Measurements from ENCODE around the gene PAX2.
"Not testable (repeated sequence)": the region's sequence is repeated elsewhere in the genome, so short reads cannot be mapped to it uniquely, and the experiment has no call there.

PAX2 gene

DNA sequence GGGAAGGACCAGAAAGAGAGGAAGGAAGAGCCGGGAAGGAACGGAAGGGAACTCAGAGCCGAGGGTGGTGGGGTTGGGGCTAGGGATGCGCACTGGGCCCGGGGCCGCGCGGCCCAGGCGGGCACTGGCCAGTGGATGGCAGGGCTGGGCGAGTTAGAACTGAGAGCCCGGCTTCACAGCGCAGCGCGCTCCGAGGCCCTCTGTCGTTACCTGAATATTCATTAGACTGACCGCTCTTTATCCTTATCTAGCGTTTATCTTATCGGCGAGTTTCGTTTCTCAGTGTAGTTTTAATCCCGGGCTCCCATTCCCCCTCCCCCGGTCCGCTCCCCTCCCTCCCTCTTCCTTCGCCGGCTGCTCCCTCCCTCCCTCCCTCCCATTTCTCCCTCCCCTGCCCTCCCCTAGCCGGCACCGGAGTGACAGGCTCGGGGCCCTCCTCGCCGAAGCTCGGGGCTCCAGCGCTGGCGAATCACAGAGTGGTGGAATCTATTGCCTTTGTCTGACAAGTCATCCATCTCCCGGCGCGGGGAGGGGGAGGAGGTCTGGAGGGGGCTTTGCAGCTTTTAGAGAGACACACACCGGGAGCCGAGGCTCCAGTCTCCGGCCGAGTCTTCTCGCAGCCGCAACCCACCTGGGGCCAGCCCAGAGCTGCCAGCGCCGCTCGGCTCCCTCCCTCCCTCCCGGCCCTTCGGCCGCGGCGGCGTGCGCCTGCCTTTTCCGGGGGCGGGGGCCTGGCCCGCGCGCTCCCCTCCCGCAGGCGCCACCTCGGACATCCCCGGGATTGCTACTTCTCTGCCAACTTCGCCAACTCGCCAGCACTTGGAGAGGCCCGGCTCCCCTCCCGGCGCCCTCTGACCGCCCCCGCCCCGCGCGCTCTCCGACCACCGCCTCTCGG lies at the start of gene PAX2:
Gene PAX2 (plus strand): TSS at position 596 of the 895 bp plus-strand sequence. CDS start 679 bp downstream, outside the sequence.
- no peak for DNase-seq

DNA sequence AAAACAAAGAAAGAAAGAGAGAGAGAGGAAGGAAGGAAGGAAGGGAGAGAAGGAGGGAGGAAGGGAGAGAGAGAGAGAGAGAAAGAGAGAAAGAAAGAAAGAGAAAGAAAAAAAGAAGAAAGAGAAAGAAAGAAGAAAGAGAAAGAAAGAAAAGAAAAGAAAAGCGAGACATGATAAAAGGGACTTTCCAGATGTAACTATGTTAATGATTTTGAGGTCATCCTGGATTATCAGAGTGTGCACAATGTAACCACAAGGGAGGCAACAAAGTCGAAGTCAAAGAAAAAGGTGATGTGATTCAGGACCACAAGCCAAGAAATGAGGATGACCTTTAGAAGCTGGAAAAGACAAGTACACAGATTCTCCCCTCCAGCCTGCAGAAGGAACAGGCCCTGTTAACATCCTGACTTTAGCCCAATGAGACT lies 48.9 kb upstream of the PAX2 start:
- no peak for DNase-seq

DNA sequence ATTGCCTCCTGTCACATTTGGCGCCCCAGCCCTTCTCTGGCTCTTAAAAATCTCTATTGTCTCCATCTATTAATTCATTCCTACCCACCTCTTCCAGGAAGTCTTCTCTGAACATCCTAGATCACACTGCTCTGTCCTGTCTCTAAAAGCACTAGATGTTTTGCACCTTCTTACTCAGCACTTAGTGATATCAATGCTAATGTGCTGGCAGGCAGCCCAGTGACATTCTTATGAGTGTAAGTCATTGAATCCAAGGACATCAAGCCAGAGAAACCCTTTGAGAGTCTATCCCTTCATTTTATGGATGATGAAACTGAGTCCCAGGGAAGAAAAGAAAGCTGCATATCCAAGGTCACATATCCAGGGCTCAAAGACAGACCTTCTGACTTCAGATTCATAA lies 48.3 kb upstream of the PAX2 start:
- no peak for DNase-seq

DNA sequence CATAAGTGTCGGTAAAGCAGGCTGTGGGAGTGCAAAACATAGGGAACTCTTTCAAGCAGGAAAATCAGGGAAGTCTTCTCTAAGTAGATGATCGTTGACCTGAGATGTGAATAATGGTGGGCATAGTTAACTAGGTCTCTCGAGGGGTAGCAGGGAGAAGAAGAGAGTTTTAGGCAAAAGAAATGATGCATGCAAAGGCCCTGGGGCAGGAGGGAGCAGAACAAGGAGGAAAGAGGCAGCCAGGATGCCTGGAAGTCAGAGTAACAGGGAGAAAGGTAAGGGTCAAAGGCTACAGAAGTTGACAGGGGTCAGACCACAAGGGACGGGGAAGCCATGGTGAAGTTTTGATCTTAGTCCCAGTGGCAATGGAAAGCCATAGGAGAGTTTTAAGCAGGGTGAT lies 47.8 kb upstream of the PAX2 start:
- no peak for DNase-seq

DNA sequence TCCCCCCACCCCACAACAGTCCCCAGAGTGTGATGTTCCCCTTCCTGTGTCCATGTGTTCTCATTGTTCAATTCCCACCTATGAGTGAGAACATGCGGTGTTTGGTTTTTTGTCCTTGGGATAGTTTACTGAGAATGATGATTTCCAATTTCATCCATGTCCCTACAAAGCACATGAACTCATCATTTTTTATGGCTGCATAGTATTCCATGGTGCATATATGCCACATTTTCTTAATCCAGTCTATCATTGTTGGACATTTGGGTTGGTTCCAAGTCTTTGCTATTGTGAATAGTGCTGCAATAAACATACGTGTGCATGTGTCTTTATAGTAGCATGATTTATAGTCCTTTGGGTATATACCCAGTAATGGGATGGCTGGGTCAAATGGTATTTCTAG lies 43.7 kb upstream of the PAX2 start:
- DNase-seq = not testable (repeated sequence)

DNA sequence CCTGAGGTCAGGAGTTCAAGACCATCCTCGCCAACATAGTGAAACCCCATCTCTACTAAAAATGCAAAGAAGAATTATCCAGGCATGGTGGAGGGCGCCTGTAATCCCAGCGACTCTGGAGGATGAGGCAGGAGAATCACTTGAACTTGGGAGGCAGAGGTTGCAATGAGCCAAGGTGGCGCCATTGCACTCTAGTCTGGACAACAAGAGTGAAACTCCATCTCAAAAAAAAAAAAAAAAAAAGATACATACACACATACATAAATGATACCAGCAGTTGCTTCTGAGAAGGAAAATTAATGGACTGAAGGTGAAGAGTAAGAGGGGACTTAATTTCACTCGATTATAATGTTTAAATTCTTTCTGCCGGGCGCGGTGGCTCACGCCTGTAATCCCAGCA lies 40.2 kb upstream of the PAX2 start:
- no peak for DNase-seq

DNA sequence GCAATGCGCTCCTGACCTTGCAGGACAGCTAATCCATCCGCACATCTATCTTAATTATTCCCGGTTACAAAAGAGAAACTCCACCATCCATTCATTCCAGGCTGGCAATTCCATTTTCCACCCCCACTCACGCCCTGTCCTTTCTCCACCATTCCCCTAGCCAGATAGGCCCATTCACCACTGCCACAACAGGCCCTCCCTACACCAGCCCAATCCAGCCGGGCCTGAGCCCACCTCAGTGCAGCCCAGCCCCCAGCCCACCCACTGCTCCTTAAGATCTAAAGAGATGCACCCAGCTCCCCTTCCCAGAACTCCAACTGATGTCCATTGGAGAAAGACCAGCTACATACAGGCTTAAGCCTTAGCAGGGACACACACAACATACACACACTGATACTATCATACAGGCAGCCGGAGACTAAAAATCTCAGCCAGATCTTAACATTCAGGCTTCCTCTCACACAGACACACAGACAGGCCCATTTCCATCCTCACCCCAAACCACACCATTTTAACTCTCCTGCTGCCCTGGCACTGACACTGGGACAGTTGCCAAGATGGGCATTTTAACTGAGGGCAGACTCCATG lies 38.0 kb upstream of the PAX2 start:
- no peak for DNase-seq

DNA sequence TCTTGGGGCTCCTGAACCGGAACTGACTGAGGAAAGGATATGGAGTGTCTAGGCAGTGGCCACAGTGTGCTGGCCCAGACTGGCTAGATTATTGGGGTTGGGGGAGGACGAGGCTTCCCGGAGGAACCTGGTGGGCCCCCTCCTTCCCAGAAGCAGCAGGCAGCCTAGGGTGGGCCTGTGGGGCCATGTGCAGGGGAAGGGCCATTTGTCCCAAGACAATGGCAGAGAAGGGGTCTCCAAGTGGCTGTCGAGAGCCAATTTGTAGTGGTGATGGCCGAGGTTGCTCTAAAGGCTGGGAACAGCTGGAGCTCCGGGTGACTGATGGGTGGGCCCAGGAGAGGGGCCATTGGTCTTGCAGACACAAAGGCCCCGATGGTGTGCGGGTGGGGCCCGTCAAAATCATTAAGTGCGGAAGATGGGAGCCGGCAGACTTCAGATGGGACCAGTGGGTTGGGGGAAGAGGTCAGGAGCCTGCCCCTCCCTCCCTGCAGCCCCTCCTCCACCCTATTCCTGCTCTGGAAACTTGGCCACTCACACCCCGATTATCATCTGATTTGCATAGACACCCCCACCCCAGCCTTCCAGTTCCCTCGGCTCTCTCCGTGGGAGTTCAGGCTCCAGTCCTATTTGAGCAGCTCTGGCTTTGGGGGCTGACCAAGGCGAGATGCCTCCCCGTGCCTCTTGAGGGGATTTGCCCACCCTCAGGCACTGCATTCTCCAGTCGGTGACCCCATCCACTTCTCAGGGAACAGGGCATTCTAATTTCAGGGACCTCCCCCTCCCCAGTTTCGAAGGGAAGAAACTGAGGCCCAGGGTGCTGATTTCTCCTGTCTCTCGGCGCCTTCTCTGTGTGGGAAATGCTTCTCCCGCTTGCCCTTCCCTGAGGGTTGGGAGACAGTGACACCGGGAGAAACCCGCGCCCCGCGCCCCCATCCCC lies 36.0 kb upstream of the PAX2 start:
- DNase-seq = no peak

DNA sequence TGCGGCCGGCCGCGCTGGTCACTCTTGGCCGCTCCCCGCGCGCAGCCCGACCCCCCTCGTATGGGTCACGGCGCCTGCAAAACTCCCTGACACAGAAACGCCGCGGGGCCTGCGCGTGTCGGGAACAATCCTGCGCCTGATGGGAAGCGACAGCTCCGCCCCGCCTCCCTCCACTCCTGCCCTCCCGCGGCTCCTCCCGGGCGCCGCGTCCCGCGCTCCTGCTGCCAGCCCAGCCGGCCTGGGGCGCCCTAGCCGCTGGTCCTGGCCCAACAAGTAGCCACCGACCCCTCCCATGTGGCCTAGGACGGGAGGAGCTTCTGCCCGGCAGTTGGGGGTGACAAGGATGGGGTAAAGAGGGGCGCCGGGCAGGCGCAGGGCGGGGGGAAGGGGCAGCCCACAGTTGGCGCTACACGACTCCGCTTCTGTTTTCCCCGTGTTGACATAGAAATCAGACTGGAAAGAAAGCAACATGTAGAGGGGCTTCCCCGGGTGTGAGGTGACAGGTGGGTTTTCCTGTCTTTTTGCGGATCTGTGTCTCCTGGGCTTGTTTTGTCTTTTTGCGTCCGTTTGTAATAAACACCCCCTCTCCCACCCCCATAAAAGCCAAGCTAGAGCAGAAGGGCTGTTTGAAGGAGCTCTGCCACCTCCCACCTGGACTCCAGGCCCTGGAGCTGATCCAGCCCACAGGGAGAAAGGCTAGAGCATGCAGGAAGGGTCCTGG lies 35.1 kb upstream of the PAX2 start:
- no peak for DNase-seq

DNA sequence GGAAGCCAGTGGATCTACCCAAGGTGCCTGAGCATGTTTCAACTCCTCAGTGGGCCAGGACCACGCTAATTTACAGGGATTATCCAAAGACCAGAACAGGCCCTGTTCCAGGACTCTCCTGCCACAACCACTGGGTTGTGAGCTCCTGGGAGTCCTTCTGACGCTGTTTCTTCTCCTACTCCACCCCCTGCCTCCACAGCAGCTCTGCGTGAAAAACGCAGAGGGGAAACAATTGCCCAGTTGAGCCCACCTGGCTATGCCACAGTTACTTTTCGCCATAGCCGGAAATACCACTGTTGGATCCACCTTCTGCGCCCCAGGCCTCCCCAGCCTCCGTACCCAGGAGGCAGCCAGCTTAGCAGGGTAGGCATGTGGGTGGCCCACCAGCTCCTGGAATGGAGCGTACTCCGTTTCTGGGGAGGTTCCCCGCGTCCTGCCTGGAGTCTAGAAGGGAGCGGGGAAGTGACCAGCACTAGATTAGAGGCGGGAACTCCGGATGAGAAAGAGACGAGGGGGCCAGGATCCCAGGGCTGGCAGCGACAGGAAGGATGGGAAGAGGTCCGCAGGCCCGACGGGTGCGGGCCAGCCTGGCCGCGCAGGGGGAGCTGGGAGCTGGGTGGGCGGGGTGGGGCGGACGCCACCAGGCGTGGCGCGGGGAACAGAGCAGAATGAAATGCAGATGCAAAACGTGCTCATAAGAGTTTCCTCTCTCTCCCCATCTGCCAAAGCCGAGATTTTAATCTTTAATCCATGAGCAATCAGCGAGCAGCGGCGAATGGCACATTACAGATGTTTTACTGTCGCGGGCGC lies 32.1 kb upstream of the PAX2 start:
- no peak for DNase-seq

DNA sequence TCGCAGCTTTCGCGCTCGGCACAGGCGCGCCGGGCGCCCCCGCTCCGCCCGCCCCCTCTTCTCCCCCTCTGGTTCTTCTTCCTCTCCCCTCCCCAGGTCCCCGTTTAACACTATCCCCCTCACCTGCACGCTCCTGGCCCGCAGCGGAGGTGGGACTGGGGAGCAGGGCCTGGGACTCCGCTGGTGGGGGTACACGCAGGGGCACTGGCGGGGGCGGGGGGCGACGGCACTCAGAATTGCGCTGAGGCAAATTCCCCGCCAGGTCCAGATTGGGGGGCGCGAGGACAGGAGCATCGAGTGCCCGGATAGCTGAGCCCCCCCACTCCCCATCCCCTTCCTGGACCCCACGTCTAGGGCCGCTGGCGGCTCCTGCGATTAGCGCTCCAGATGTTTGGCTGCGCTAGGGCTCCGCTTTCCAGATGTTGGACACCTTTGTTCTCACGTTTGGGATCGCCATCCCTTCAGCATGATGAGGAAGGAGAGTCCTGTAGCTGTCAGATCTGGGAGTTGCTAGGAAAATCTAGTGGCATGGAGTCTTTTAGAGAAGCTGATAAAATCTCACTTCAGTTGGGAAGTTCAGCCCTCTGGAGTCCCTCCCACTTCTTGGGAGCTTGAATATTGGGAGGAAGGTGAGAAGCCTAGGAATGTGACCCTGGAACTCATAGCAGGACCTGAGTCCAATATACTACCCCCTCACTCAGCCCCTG lies 31.4 kb upstream of the PAX2 start:
- no peak for DNase-seq

DNA sequence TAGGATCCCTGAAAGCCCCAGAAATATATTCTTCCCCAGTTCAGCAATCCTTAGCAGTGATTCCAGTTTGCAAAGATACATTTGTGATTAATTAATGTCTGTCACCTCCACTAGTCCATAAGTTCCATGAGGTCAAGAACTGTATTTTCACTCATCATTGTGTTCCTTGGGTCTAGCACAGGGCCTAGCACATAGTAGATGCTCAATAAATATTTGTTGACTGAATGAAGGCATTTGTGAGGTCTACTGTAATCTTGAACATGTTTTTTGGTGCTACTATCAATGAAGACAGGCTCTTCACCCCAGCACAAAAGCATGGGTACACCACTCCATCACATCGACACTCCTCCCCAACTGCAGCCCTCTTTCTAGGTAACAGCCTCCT lies 30.8 kb upstream of the PAX2 start:
- DNase-seq = no peak

DNA sequence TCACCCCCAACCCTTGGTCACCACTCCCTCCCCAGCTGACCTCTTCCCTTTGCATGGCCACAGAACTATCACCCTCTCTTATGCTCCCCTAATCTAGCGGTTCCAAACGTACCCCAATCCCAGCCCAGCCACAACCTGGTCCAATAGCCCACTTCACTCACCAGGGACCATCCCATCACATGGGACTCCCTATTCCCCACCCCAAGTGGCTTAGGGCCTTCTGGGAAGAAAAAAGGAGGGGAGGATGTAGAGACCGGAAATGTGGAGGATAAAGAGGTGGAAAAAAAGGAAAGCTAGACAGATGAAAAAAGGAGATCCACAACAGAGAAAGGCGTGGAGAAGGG lies 30.3 kb upstream of the PAX2 start:
- DNase-seq = no peak

DNA sequence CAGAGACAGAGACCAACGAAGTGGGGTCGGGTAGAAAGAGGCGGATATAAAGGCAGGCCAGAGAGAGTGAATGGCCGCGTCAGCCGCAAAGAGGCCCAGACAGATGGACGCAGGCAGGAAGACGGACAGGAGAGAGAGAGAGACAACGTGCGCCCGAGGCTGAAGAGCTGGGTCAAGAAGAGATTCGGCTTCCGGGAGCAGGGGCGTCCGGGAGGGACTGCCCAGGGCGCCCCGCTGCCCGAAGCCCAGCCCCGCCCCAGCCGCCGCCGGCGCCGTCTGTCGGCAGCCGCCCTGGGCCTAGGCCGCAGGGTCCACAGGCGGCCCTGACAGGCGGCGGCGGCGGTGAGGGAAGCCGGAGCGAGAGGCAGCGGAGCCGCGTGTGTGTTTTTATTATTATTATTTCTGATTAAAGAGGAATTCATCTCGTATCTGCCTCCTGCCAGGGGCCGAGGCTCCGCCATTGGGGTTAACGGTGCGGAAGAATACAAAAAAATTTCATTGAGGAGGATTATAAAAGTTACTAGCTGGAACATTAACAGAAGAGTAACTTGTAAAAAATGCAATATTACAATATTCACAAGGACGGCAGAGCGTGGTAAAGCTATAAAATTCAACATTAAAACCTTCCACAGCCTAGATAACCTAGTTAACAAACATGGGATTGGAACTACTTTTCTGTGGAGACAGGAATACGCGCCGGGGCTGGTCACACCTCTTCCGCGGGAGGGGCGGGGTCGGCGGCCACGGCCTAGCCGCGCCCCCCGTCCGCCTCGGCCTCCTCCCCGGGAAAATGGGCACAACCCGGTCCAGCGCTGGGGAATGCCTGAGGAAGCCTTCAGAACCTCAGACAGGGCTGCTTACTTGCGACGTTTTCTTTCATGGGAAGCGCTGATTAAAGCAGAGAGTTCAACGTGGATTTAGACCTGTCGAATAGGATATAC lies 29.7 kb upstream of the PAX2 start:
- no peak for DNase-seq

DNA sequence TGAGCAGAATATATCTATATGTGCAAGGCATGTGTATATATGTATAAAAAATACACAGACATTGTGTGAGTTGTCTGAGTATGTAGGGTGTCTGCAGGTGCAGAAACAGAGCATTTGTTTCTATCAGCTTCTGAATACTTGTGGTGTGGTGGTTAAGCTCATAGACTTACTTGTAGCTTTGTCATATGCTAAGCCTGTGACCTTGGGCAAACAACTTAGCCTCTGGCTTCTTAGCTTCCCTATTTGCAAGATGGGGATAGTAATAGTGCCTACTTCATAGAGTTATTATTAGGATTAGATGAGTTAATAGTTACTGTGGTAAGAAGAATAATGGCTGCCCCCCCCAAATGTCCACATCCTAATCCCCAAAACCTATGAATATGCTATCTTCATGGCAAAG lies 28.2 kb upstream of the PAX2 start:
- no peak for DNase-seq

DNA sequence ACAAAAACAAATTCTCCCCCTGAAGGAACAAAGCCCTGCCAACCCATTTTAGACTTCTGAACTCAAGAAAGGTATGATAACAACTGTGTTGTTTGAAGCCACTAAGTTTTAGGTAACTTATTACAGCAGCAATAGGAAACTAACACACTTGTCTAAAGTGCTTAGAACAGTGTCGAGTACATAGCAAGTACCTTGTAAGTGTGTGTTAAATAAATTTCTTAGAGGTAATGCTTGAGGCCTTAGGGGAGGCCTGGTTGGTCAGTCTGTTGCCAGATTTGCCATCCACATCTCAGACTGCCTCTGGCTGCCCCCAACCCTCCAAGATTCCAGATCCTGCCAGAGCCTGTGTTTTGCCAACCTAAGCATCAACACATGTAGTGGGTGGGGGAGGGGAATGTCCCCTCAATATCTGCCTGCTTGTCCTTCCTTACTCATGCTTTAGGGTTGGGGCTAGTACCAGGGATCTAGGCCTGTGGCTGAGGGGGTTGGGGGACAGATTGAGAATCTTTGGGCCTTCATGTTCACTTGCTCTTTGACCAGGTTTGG lies 27.1 kb upstream of the PAX2 start:
- no peak for DNase-seq

DNA sequence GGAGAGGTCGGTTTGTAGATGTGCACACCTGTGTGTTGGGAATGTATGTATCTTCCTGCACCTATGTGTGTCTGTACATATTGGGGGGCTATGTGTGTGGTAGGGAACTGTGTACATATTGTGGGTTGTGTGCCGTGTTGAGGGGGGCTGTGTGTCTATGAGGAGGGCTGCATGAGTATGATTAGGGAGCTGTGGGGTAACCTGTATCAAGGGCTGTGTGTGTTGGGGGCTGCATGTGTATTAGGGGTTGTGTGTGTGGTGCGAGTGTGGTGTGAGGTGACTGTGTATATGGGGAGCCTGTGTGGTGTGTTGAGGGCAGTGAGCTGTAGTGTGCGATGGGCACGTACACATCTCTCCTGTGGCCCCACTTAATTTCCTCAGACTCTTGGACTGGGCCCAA lies 22.2 kb upstream of the PAX2 start:
- no peak for DNase-seq

DNA sequence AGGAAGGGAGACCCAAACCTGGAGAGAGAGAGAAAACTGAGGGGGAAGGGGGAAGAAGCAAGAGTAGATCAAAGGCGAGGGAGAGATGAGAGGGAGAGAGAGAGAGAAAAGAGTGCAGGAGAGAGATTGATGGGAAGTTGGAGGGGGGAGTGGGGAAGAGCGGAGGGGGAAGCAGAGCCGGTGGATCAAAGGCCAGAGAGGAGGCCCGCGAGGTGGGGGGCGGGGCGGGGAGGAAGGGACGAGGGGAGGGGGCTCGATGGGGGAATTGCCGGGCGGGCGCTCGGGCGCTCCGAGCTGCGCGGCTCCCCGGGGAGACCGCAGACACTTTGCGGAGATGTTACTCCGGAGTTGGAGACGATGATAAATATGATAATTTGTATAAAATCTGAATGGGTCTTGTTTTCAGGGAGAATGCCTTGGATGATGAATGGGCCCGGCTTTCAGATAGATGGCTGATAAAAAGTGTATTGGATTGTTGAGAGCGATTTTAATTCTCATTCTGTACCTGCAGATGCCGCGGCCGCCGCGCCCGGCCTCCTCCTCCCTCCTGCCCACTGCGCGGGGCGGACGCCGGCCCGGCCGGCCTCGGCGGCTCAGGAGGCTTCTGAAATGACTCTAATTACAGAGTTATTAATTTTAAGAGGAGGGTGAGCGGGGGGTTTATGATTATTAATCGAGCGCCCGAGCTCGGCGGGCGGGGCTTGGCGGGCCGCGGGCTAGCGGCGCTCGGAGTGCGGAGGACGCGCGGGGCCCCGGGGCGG lies 21.4 kb upstream of the PAX2 start:
- DNase-seq = no peak

DNA sequence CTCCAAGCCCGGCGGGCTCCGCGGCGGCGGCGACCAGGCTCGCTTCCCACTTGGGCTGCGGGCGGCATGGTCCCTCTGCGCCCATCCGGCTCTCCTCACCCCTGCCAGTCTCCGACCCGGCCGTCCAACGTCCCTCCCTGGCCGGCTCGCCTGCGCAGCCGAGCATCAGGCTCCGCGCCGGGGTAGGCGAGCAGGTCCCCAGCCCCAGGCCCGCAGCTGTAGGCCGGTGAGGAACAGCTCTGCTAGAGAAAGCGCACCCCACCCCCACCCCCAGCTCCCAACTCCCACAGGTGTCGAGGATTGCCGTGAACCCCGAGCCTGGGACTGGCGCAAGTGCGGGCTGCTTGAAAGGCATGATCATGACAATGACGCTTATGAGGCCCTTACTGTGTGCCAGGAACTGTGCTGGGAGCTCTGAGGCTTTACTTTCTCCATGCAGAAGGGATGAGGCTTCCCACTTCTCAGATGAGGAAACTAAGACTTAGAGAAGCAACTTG lies 20.8 kb upstream of the PAX2 start:
- DNase-seq = no peak

All from cerebellar nuclear complex (tissue), 1 donor.